Smooth muscle cell (in vitro differentiated cells): ENCODE data around the gene PALMD. TPM values are rescaled to one million over a fixed set of nuclear protein-coding genes. Genes with fewer than 3 reads are reported as not detected.

ENCODE experiments used
- DNase-seq: peaks from one replicate; lab custom pipeline; 2025; ENCODE audit not compliant: unreplicated experiment; lab: John Stamatoyannopoulos, UW
- H2AFZ ChIP-seq: fragments of 200-600 bp; sonication (generic); 2 replicates; pipeline ENCODE4 v1.6.0; 2016; ENCODE audit warnings: antibody characterized with exemption, low read depth, mild to moderate bottlenecking
- H3F3A ChIP-seq: fragments of 200-600 bp; sonication (generic); 2 replicates; pipeline ENCODE4 v1.6.0; 2017; ENCODE audit warnings: antibody characterized with exemption, low read depth
- H3K27ac ChIP-seq: fragments of 200-600 bp; sonication (generic); 2 replicates; pipeline ENCODE4 v1.5.1; 2016; ENCODE audit warnings: low read depth, mild to moderate bottlenecking
- H3K27me3 ChIP-seq: fragments of 200-600 bp; sonication (generic); 2 replicates; pipeline ENCODE4 v1.6.1; 2016; ENCODE audit warnings: low read depth, mild to moderate bottlenecking
- H3K36me3 ChIP-seq: fragments of 200-600 bp; sonication (generic); 2 replicates; pipeline ENCODE4 v1.5.1; 2016; ENCODE audit warnings: low read depth
- H3K4me1 ChIP-seq: fragments of 200-600 bp; sonication (generic); 2 replicates; pipeline ENCODE4 v1.5.1; 2016; ENCODE audit warnings: low read depth
- H3K4me2 ChIP-seq: fragments of 200-600 bp; sonication (generic); 2 replicates; pipeline ENCODE4 v1.6.0; 2016; ENCODE audit warnings: mild to moderate bottlenecking
- H3K4me3 ChIP-seq: fragments of 200-600 bp; sonication (generic); 2 replicates; pipeline ENCODE4 v1.5.1; 2016; ENCODE audit warnings: mild to moderate bottlenecking
- H3K79me2 ChIP-seq: fragments of 200-600 bp; sonication (generic); 2 replicates; pipeline ENCODE4 v1.6.0; 2016; ENCODE audit warnings: low read depth, mild to moderate bottlenecking
- H3K9ac ChIP-seq: fragments of 200-600 bp; sonication (generic); 2 replicates; pipeline ENCODE4 v1.6.0; 2016; ENCODE audit warnings: low read depth
- H3K9me3 ChIP-seq: fragments of 200-600 bp; sonication (generic); replicated peaks from 2 replicates; pipeline ENCODE4 v1.5.1; 2016; ENCODE audit warnings: low read depth
- H4K20me1 ChIP-seq: fragments of 200-600 bp; sonication (generic); 2 replicates; pipeline ENCODE4 v1.6.0; 2016; ENCODE audit warnings: low read depth
- CTCF ChIP-seq: fragments of 200-600 bp; sonication (generic); IDR thresholded peaks from 2 replicates; pipeline ENCODE4 v1.5.1; 2017; ENCODE audit warnings: borderline replicate concordance, mild to moderate bottlenecking, antibody characterized with exemption; ENCODE audit not compliant: insufficient read depth, poor library complexity, severe bottlenecking
- WGBS: methylation state at CpG from one replicate; pipeline ENCODE4 v1.1.7; 2016; ENCODE audit warnings: low lambda C conversion rate; 5-methylcytosine and 5-hydroxymethylcytosine counted together
- polyA plus RNA-seq: library from polyadenylated mRNA; unstranded; fragments of >200 nt; fragmentation: Nextera tagmentation; extraction: Ambion mirVana; gene quantifications from 2 replicates; pipeline ENCODE4 v1.2.1, GENCODE V29; 2016
- total RNA-seq: library from RNA; depleted of rRNA; stranded (reverse); fragments of >200 nt; gene quantifications from 2 replicates; pipeline ENCODE4 v1.2.3, GENCODE V29; 2014

The PALMD gene
- total and polyA plus RNA-seq, 2 experiments from 2014 or later = 1.1 to 1.2 TPM

GRCh38 chr1:99726407-99726806 is 80.5 kb downstream of the PALMD start:
- Histone ChIP-seq H3K4me1 (no peaks in the 10 kb centered on the region), H3K4me2 (no peak overlapping the region), H3K27me3 (no peaks in the 10 kb centered on the region), H3K79me2 (no peaks in the 10 kb centered on the region), H3K9me3 (no peaks in the 10 kb centered on the region), H3F3A (no peaks in the 10 kb centered on the region), H3K36me3 (no peaks in the 10 kb centered on the region), H3K27ac (no peak overlapping the region), H3K4me3 (no peak overlapping the region), H3K9ac (no peak overlapping the region), H4K20me1 (no peaks in the 10 kb centered on the region), H2AFZ (no peak overlapping the region)
- DNase-seq = no peak
- 100% methylated on average over 1 of the region's 1 CpG for WGBS
- TF ChIP-seq CTCF = no peak

GRCh38 chr1:99726818-99727217 is 80.9 kb downstream of the PALMD start:
- TF ChIP-seq CTCF = no peak
- Histone ChIP-seq H3K4me3 (no peak overlapping the region), H4K20me1 (no peaks in the 10 kb centered on the region), H3K27ac (no peak overlapping the region), H3K4me2 (no peak overlapping the region), H3K4me1 (no peaks in the 10 kb centered on the region), H3K27me3 (no peaks in the 10 kb centered on the region), H3K9ac (no peak overlapping the region), H2AFZ (no peak overlapping the region), H3K36me3 (no peaks in the 10 kb centered on the region), H3K79me2 (no peaks in the 10 kb centered on the region), H3K9me3 (no peaks in the 10 kb centered on the region), H3F3A (no peaks in the 10 kb centered on the region)
- 90% methylated on average over 2 of the region's 2 CpGs for WGBS
- no peak for DNase-seq

- Histone ChIP-seq H4K20me1 (no peaks in the 10 kb centered on the region), H3K4me1 (no peaks in the 10 kb centered on the region), H3K4me3 (no peak overlapping the region), H3K9ac (no peak overlapping the region), H3K27ac (no peak overlapping the region), H3K36me3 (no peaks in the 10 kb centered on the region), H3F3A (no peaks in the 10 kb centered on the region), H3K4me2 (no peak overlapping the region), H3K9me3 (no peaks in the 10 kb centered on the region), H2AFZ (no peak overlapping the region), H3K79me2 (no peaks in the 10 kb centered on the region), H3K27me3 (no peaks in the 10 kb centered on the region)
- DNase-seq = no peak
- no peak for TF ChIP-seq CTCF
- 67% methylated on average over 4 of the region's 4 CpGs for WGBS
Measured at GRCh38 chr1:99727575-99728185, 81.8 kb downstream of the PALMD start.
